ENCODE data around the gene CEACAM4. TPM values are rescaled to one million over a fixed set of nuclear protein-coding genes. Genes with fewer than 3 reads are reported as not detected.

Gene CEACAM4
- total and polyA plus RNA-seq, 2 of the 4 experiments (the other 2 are of a cell fraction), result not detected

DNA sequence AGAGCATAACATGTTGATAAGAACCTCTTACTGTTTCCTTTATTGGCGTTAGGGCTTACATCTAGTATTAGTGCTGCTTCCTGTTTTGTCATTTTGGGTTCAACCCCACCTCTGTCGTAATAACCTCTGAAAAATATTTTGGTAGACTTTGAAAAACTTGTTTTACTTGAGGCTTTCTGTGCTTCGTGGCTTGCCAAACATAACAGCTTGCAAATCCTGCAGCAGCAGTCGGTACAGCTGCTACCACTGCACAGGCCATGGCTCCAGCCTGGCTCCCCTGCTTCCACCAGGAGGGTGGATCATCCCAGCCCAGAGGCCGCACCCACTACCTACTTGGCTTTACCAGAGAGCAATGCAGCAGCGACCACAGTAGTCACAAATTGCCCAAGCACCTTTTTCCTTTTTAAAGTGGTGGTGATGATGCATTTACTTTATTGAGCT, 11.8 kb upstream of the CEACAM4 start:
- BruUV-seq (replicated peaks), result no TSS peak
- Histone ChIP-seq H3K4me2 (ENCODE audit: low read depth, low read length) (no peak overlapping the region), H3K56ac (ENCODE audit: extremely low read depth, insufficient read depth, low read length) (no peak overlapping the region), H3K9me1 (ENCODE audit: insufficient read depth, low read length) (no peaks in the 10 kb centered on the region), H4K5ac (ENCODE audit: low read depth, low read length) (no peak overlapping the region), H2BK5ac (ENCODE audit: low read depth, low read length, poor library complexity, severe bottlenecking) (no peak overlapping the region), H3K4ac (ENCODE audit: low read depth, low read length) (no peak overlapping the region), H3K36me3 (ENCODE audit: control insufficient read depth, insufficient read depth, low read length) (no peaks in the 10 kb centered on the region), H3K18ac (ENCODE audit: low read depth, low read length) (no peak overlapping the region), H3K9ac (ENCODE audit: low read depth, low read length) (no peak overlapping the region), H2BK15ac (ENCODE audit: low read depth, low read length) (no peak overlapping the region), H3K14ac (replicated peaks; ENCODE audit: low read depth, low read length) (no peak overlapping the region), H2AK5ac (ENCODE audit: low read depth, low read length) (no peak overlapping the region), H3K27me3 (ENCODE audit: control insufficient read depth, insufficient read depth, low read length) (no peaks in the 10 kb centered on the region), H3K4me1 (ENCODE audit: control insufficient read depth, insufficient read depth, low read length) (no peaks in the 10 kb centered on the region), H2BK20ac (ENCODE audit: low read depth, low read length) (no peak overlapping the region), H3K27ac (ENCODE audit: insufficient read depth, low read length) (no peak overlapping the region), H3K23ac (ENCODE audit: low read depth, low read length) (no peak overlapping the region), H2BK120ac (ENCODE audit: low read depth, low read length) (no peak overlapping the region), H2AFZ (replicated peaks; ENCODE audit: low read length, poor library complexity) (no peak overlapping the region), H3K4me3 (ENCODE audit: insufficient read depth, low read depth, low read length) (no peak overlapping the region), H2AK9ac (replicated peaks; ENCODE audit: low read depth, low read length, poor library complexity) (no peak overlapping the region), H3K79me1 (ENCODE audit: low read depth in 1 of 2, low read length in 2 of 2) (no peaks in the 10 kb centered on the region), H3K9me3 (ENCODE audit: control insufficient read depth, insufficient read depth, low read length) (no peaks in the 10 kb centered on the region), H4K91ac (ENCODE audit: insufficient read depth, low read depth, low read length) (no peak overlapping the region), H4K20me1 (ENCODE audit: insufficient read depth, low read length) (no peaks in the 10 kb centered on the region), H4K8ac (ENCODE audit: low read depth in 2 of 2, low read length in 2 of 2) (no peak overlapping the region)
- intact Hi-C loops (cut with micrococcal nuclease) (no loop called here), in situ Hi-C loops (cut with MboI; ENCODE audit: low sequenced_read_pairs) (no loop called here), dilution Hi-C loops (cut with HindIII; ENCODE audit: low sequenced_read_pairs, unreplicated experiment) (no loop called here)
- ATAC-seq (ENCODE audit: low read depth) (no peak), DNase-seq (no peak)
- POLR2A ChIA-PET (ENCODE audit: unreplicated experiment), result no interaction called here
- CTCF ChIA-PET, result interaction anchor here (0.6 kb wide), 1 partner anchor 8 kb away, joined by 5 read pairs; no protein-coding TSS in a partner anchor
- TF ChIP-seq CTCF (conservative IDR thresholded peaks at IDR 0.05; ENCODE audit: low read depth, low read length) (no peak), CEBPB (IDR thresholded peaks at IDR 0.05; ENCODE audit: low read depth, low read length) (no peak), NFE2L2 (IDR thresholded peaks at IDR 0.05; ENCODE audit: low read depth, low read length) (no peak), POLR2A (IDR thresholded peaks at IDR 0.05; ENCODE audit: low read depth, low read length) (no peak), MAFK (IDR thresholded peaks at IDR 0.05; ENCODE audit: low read depth, low read length) (no peak), SMC3 (IDR thresholded peaks at IDR 0.05; ENCODE audit: low read depth, low read length) (no peak), FOS (IDR thresholded peaks at IDR 0.05; ENCODE audit: low read depth, low read length) (no peak), RFX5 (IDR thresholded peaks at IDR 0.05; ENCODE audit: low read depth, low read length) (no peak), ELK1 (IDR thresholded peaks at IDR 0.05; ENCODE audit: borderline replicate concordance, low read depth, low read length) (no peak), BHLHE40 (IDR thresholded peaks at IDR 0.05; ENCODE audit: low read depth, low read length) (no peak), RAD21 (IDR thresholded peaks at IDR 0.05; ENCODE audit: low read length) (no peak), MXI1 (IDR thresholded peaks at IDR 0.05; ENCODE audit: borderline replicate concordance, low read depth, low read length) (no peak)
- TF ChIP-seq, protein P1, sequence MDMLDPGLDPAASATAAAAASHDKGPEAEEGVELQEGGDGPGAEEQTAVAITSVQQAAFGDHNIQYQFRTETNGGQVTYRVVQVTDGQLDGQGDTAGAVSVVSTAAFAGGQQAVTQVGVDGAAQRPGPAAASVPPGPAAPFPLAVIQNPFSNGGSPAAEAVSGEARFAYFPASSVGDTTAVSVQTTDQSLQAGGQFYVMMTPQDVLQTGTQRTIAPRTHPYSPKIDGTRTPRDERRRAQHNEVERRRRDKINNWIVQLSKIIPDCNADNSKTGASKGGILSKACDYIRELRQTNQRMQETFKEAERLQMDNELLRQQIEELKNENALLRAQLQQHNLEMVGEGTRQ (IDR thresholded peaks at IDR 0.05; ENCODE audit: low read depth, low read length), result no peak
- no CpG with 5 or more reads among the region's 6 CpGs for WGBS, 2 experiments (ENCODE audit: extremely low coverage in 2 of 2, insufficient read length in 1 of 2)
